A549 treated with dexamethasone at 1 μM for 4 hours (cell line): Measurements from ENCODE around the gene UBE2A. TPM values are rescaled to one million over a fixed set of nuclear protein-coding genes. Genes with fewer than 3 reads are reported as not detected.

Experiments used
- total RNA-seq: library from RNA; stranded (reverse); fragments of 200-300 nt; extraction: Qiagen RNA extraction; gene quantifications from 5 replicates; pipeline ENCODE4 v1.2.3, GENCODE V29; 2022

Gene UBE2A
- 149 to 154 TPM (median 154 TPM) in 5 replicates for total RNA-seq

DNA sequence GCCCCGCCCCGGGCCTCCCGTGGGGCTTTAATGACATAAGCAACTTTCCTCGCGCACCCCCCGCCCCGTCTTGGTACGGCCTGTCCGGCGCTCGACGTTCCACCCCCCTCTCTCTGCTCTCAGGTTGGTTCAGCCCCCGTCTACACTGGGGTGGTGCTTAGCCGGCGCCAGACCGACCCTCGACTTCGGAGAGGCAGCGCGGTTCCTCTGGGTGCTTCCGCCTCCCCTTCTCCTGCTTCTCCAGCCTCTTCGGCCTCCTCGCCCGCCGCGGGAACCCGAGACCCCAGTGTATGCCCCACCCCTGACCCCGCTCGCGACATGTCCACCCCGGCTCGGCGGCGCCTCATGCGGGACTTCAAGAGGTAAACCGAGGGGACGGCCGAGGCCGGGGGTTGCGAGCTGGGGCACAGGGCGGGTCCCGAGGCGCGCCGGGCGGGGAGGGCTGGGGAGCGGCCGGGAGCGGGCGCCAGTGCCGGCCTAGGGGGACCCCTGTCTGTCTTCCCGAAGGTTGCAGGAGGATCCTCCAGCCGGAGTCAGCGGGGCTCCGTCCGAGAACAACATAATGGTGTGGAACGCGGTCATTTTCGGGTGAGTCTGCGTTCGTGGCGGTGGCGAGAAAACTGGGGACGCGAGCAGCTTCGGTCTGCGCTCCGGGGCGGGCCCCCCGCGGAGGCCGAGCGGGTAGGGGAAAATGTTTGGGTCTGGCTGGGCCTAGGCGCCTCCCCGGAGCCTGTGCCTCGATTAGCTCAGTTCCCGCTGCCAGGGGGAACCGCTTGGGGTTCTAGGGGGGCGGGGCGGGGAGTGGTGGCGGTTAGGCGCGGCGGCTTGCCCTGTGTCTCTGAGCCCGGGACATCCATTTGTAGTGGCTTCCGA lies at the start of gene UBE2A:
Gene UBE2A, plus strand, starts transcription at position 170 of the 873 bp plus-strand sequence. Its CDS starts 149 bp downstream, at position 319.

DNA sequence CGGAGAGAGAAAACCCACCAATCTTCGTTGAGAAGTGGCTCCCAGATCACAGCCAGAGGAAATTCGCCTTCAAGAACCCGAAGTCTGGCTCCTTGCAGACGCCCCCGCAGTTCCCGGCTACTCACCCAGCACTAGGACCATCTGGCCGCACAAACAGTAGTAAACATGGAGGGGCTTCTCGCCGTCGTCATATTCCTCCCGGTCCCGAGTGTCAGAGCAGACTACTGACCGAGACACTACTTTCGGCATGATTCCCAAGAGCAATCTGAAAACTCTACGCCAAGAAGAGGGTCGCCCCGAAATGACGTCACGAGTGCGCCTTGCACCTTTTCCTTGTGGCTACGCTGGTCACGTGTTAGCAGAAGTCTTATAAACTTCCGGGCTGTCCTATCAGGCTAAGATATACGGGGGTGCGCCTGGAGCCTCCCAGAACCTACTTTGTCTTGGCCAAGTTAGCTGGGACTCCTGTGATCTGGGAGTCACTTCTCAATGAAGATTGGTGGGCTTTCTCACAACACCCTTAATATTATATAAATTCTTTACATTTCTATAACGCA lies 9.2 kb upstream of the UBE2A start, which contains the start of gene STEEP1:
Gene STEEP1, minus strand, starts transcription at position 303 of the 557 bp plus-strand sequence. Its CDS starts 54 bp downstream, at position 249.

DNA sequence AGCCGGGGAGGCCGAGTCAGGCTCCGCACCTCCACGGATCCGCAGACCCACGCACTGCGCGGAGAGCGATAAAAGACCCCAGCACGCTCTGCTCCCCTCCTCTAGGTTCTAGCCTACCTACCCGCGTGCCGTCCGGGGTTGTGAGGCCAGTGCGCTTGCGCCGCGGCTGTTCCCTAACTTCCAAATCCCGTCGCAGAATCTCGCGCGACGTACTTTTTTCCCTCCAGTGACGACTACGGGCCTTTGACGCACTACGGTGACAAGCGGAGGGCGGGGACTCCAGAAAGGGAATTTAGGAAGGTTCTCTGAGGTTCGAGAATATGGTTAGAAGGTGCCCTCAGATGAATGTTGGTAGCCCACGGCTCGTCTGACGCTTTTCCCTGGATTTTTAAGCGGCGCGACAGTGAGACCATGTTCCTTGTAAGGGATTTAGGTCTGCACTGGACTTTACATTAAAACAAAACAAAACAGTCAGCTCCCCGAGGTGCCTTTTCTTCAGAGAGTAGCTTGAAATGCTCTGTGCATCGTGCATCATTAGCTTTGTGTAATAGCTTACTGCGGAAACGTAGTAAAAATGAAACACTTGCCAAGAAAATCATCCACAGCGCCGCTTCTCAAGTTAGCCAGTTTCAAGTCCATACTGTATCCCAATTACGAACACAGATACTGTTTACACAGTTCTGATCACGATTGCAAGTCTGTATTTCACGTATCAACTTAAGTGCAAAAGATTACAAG lies 32.1 kb downstream of the UBE2A start, which contains the start of gene NKRF:
Gene NKRF, minus strand, starts transcription at position 145 of the 738 bp plus-strand sequence.

Other genes with a start within 250 kb of the UBE2A start
- 24.1 to 33.9 TPM (median 31.8 TPM) in 5 replicates for gene SLC25A43, start 175.2 kb upstream of the UBE2A start, total RNA-seq
- gene SLC25A5, start 106.1 kb upstream of the UBE2A start, total RNA-seq: 689 to 774 TPM (median 745 TPM) in 5 replicates
- 32.1 to 39.5 TPM (median 34.7 TPM) in 5 replicates for gene STEEP1, start 9.2 kb upstream of the UBE2A start, total RNA-seq
- 17.2 to 21.7 TPM (median 18.3 TPM) in 5 replicates for gene NKRF, start 31.9 kb downstream of the UBE2A start, total RNA-seq
- gene SEPTIN6, start 118.6 kb downstream of the UBE2A start, total RNA-seq: 9.3 to 12.3 TPM (median 11.4 TPM) in 5 replicates
- 0.06 TPM in 3 of 5 replicates, not detected in the others for gene SOWAHD, start 184.0 kb downstream of the UBE2A start, total RNA-seq
- 2,983 to 5,773 TPM (median 3,099 TPM) in 5 replicates for gene RPL39, start 217.1 kb downstream of the UBE2A start, total RNA-seq